ENCODE data around the gene ZDHHC11.
"Not testable (repeated sequence)": the region's sequence is repeated elsewhere in the genome, so short reads cannot be mapped to it uniquely, and the experiment has no call there.

Gene ZDHHC11

DNA sequence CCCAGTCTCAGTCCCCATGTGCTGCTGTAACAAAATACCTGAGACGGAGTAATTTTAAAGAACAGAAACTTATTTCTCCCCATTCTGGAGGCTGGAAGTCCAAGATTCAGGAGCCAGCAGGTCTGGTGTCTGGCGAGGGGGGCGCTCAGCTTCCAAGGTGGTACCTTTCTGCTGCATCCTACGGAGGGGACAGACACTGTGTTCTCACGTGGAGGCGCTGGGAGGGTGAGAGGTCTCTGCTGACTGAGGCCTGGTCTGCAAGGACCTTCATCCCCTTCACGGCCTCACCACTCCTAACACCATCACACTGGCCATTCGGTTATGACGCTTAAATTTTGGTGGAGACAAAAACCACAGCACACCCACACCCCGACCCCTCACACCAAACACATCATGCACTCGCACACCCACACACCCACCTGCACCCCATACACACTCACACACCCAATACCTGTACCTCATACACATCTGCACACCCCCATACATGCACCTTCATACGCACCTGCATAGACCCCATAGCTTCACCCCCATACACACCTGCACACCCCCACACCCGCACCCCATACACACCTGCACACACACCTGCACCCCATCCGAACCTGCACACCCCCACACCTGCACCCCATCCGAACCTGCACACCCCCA, 9.8 kb upstream of the ZDHHC11 start:
- no peak for DNase-seq

DNA sequence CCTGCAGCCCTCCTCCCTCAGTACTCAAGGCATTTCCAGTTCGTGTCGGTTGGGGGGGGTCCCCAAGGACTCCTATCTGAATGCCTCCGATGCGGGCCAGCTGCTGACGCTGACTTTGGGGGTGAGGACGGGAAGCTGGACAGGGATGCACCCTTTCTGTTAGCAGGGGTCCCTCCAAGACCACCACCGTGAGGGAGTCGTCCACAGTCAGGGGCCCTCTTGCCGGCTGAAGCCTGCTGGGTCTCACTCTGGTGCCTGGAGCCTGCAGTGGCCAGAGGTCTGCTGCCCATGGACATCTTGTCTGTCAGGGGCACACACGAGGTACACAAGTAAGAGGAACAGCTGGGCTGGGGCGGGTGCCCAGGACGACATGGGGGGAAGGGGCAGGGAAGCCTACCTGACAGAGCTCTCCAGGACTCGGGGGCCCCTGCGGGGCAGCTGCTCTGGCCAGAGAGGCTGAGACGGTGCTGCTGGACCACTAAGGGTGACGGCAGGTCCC, 9.1 kb upstream of the ZDHHC11 start:
- DNase-seq = no peak

DNA sequence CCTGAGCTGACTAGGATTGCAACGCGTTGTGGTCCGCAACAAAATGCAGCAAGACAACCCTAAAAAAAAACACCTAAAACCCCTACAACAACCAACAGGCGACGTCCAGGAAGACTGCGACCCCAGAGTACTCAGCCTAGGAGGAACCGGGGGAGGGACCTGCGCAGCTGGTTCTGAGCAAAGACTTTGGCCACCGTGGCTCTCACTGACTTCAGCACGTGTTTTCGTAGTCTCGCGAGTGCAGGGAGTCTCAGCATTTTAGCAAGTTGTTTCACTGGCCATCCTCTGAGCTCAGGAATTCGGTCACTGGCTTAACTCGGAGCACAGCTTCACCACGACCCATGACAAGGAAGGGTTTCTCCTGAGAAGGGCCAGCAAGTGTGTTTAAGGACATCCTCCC, 8.6 kb upstream of the ZDHHC11 start:
- DNase-seq = no peak

DNA sequence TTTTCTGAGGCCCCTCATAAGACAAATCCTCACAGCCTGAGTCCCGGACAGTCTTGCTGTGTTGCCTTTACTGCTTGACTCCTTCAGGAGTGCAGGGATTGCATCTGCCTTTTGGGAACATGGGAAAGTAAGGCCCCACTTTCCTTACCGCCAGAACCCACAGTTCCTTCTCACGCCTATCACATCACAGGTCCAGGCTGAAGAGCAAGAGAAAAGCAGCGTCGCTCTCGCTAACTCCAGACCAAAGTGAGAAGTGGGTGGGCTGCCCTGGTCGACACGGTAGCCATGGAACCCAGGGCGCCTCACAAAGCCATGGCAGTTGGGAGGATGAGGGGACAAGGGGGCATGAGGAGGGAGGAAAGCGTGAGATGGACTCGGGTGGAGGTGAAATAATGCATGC, 7.9 kb upstream of the ZDHHC11 start:
- no peak for DNase-seq

DNA sequence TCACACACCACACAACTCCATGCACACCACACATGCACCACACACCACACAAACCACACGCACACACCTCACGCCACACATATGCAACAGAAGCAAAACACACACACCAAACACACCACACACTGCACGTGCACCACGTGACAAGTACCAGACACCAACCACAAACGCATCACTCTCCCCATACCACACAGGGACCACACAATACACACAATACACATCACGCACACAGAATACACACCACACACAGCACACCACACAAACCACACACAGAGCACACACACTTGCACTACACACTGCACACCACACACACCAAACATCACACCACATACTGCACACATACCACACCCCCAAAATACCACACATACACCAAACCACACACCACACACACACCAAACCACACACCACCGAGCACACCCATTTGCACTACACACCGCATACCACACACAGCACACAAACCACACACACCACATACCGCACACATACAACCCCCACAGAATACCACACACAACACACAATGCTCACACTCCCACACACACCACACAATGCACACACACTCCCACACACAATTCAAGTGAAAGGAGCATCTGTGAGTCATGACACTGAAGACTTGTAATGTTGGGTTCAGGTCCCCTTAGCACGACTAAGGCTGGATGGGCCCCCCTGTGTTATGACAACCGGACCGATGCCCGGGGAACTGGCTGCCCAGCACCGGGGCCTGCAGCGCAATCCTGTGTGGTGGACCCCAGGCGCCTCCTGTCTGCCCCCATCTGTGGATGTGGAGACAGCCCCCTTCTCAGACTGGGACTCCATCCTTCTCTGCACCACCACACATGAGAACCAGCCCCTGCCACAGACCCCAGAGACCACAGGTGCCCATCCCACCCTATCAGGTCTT, 6.0 kb upstream of the ZDHHC11 start:
- DNase-seq = no peak

DNA sequence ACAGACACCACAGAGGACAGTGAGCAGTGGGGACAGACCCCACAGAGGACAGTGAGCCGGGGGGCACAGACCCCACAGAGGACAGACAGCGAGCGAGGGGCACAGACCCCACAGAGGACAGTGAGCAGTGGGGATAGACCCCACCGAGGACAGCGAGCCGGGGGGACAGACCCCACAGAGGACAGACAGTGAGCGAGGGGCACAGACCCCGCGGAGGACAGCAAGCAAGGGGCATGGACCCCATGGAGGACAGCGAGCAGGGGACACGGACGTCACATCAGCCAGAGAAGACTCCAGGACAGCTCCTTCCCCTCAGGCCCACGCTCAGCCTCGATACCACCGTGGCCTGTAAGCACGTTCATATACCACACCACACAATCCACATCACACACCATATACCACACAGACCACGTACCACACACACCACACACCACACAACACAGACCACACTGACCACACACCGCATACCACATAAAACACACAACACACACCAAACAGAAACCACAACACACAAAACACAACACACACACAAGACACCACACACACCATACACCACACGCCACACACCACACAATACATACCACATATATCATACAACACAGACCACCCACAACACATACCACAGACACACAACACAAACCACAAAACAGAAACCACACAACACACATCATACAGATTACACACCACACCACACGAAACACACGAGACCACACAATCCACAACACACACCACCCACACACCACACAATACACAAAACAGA, 5.2 kb upstream of the ZDHHC11 start:
- DNase-seq = no peak

DNA sequence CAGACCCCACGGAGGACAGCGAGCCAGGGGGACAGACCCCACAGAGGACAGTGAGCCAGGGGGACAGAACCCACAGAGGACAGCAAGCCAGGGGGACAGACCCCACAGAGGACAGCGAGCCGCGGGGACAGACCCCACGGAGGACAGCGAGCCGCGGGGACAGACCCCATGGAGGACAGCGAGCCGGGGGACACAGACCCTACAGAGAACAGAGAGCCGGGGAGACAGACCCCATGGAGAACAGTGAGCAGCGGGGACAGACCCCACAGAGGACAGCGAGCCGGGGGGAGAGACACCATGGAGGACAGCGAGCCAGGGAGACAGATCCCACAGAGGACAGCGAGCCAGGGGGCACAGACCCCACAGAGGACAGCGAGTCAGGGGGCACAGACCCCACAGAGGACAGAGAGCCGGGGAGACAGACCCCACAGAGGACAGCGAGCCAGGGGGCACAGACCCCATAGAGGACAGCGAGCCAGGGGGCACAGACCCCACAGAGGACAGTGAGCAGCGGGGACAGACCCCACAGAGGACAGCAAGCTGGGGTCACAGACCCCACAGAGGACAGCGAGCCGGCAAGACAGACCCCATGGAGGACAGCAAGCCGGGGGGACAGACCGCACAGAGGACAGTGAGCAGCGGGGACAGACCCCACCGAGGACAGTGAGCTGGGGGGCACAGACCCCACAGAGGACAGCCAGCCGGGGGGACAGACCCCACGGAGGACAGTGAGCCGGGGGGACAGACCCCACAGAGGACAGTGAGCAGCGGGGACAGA, 4.4 kb upstream of the ZDHHC11 start:
- DNase-seq = no peak

DNA sequence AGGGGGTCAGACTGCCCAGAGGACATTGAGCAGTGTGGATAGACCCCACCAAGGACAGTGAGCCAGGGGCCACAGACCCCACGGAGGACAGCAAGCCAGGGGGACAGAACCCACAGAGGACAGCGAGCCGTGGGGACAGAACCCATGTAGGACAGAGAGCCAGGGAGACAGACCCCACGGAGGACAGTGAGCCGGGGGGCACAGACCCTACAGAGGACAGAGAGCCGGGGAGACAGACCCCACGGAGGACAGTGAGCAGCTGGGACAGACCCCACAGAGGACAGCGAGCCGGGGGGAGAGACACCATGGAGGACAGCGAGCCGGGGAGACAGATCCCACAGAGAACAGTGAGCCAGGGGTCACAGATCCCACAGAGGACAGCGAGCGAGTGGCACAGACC, 3.4 kb upstream of the ZDHHC11 start:
- DNase-seq = no peak

DNA sequence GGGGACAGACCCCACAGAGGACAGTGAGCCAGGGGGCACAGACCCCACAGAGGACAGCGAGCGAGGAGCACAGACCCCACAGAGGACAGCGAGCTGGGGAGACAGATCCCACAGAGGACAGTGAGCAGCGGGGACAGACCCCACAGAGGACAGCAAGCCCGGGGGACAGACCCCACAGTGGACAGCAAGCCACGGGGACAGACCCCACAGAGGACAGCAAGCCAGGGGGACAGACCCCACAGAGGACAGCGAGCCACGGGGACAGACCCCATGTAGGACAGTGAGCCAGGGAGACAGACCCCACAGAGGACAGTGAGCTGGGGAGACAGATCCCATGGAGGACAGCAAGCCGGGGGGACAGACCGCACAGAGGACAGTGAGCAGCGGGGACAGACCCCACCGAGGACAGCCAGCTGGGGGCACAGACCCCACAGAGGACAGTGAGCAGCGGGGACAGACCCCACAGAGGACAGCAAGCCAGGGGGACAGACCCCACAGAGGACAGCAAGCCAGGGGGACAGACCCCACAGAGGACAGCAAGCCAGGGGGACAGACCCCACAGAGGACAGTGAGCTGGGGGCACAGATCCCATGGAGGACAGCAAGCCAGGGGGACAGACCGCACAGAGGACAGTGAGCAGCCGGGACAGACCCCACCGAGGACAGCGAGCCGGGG, 2.8 kb upstream of the ZDHHC11 start:
- not testable (repeated sequence) for DNase-seq

DNA sequence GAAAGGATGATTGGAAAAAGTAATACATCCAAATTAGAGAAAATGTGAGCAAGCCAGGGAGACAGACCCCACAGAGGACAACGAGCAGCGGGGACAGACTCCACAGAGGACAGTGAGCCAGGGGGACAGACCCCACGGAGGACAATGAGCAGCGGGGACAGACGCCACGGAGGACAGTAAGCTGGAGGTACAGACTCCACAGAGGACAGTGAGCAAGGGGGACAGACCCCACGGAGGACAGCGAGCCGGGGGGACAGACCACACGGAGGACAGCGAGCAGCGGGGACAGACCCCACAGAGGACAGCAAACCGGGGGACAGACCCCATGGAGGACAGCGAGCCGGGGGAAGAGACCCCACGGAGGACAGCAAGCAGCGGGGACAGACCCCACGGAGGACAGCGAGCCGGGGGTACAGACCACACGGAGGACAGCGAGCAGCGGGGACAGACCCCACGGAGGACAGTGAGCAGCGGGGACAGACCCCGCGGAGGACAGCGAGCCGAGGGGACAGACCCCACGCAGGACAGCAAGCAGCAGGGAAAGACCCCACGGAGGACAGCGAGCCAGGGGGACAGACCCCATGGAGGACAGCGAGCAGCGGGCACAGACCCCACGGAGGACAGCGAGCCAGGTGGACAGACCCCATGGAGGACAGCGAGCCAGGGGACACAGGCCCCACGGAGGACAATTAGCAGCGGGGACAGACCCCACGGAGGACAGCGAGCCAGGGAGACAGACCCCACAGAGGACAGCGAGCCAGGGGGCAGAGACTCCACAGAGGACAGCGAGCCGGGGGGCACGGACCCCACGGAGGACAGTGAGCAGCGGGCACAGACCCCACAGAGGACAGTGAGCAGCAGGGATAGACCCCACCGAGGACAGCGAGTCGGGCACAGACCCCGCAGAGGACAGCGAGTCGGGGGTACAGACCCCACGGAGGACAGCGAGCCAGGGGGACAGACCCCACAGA, 1.9 kb upstream of the ZDHHC11 start:
- no peak for DNase-seq

DNA sequence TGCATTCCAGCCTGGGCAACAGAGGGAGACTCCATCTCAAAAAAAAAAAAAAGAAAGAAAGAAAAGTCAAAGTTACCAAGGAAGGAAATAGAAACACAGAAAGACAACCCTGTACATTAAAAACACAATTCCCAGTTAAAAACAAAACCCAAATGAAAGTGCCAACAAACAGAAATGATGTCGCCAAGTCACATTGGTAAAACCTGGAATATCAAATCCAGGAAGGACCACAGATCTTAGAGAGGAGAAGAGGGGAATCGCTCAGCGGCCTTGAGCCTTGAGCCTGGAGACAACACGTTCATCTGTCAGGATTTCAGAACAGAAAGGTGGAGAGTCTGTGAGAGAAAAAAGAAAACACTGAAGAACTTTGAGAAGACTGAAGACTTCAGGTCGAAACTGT, 1.2 kb upstream of the ZDHHC11 start:
- DNase-seq = no peak

DNA sequence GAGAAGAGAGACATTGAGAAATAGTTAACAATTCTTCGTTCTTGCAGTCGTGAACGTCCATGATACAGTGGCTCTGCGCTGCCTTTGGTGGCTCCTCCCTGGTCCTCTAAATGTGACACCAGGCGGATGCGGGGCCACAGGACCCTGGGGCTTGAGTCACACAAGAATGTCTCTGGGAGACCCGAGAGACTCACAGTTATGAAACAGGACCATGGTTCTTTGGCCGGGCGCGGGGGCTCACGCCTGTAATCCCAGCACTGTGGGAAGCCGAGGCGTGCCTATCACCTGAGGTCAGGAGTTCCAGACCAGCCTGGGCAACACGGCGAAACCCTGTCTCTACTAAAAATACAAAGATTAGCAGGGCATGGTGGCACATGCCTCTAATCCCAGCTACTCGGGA, 767 bp upstream of the ZDHHC11 start:
- no peak for DNase-seq

DNA sequence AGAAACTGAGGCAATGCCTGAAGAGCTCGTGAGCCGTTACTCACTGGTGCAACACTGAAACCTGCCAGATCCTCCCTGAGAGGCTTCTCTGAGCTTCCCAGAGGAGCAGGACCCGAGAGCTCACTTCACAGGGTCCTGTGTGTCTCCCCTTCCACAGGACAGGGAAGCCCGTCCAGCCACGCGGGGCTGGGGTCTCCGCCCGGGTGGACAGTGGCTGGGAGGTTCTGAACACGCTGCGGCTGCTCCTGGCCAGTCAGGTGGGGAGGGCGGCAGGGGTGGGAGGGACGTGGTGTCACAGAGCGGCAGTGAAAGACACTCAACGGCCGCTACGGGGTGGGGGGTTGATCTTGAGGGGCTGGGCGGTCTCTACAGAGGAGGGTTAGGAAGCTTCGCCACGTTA, 290 bp upstream of the ZDHHC11 start:
- no peak for DNase-seq

DNA sequence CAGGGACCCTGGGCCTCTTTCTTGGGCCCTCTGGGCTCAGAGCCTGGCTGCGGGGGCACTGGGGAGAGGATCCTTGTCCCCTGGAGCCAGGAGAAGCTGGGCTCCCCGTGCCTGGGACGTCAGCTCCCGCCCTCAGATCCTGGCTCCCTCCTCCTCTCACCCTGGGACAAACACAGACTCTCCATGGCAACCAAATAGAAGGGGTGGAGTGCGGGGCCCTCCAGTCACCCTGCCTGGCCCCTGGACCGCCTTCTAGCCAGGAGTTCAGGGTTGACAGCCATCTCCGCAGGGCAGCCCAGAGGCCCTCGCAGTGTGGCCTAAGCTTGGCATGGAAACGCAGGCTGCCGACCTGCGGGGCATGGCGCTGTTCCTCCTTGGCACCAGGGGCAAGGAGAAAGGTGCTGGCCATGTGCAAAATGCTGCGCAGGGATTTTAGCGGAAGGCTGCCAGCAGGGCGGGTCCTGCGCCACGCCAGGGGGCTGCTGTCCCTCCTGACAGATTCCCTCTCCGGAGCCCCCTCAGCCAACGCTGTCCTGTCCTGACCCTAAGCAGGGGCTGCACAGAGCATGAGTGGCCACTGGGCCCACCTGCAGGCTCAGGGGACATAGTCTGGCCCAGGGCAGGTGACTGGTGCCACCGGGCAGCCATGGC, 1.0 kb downstream of the ZDHHC11 start:
- peak in 1 of 56 donors; percentile 21 for DNase-seq

DNA sequence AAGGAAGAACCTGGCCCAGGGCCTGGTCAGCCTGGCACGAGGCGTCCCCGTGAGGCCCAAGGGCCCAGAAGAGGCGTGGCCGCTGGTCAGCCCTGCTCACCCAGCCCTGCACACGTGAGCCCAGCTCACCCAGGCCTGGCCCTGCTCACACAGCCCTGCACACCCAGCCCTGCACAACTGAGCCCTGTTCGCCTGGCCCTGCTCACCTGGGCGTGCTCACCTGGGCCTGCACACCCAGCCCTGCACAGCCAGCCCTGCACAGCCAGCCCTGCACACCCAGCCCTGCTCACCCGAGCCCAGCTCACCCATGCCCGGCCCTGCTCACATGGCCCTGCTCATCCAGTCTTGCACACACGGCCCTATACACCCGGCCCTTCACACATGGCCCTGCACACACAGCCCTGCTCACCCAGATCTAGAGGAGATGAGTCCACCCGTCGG, 2.1 kb downstream of the ZDHHC11 start:
- DNase-seq = no peak

DNA sequence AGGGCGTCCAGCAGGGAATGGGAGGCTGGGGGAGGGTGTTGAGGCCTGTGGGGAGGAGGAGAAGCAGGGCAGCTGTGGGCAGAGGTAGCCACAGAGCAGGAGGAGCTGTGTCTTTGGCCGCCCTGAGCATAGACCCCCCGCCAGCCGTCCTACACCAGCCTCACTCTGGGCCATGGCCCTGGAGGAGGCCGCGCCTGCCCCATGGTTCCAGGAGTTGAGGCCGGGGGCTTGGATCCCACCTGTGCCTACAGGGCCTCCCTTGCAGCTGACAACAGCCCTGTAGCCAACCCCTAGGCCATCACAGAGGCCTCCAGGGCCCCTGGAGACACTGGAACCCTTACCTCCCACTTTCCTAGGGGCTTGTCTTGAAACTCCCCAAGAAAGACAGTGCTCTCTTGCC, 3.0 kb downstream of the ZDHHC11 start:
- not testable (repeated sequence) for DNase-seq

DNA sequence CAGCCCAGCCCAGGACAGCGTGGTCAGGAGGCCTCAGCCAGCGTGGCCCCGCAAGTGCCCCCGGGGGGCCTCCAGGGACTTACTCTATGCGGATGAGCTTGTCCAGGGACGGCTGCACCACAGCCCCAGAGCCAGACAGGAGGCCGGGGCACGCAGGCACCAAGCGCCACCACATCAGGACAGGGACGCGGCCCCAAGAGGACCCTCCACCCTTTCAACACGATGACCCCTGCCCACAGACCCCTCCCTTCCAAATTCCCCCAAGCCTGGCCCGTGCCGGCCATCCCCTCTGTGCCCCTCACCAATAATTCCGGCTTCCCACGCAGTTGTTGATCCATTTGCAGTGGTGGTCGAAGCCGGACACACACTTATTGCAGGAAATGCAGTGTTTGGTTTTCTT, 3.6 kb downstream of the ZDHHC11 start:
- DNase-seq = not testable (repeated sequence)

DNA sequence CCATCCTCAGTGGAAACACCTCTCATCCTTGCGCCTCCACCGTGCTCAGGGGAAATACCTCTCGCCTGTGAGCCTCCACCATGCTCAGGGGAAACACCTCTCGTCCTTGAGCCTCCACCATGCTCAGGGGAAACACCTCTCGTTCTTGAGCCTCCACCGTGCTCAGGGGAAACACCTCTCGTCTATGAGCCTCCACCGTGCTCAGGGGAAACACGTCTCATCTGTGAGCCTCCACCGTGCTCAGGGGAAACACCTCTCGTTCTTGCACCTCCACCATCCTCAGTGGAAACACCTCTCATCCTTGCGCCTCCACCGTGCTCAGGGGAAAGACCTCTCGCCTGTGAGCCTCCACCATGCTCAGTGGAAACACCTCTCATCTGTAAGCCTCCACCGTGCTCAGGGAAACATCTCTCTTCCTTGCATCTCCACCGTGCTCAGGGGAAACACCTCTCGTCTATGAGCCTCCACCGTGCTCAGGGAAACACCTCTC, 4.1 kb downstream of the ZDHHC11 start:
- not testable (repeated sequence) for DNase-seq
